ENCODE data around the gene ACTN4.

DNA sequence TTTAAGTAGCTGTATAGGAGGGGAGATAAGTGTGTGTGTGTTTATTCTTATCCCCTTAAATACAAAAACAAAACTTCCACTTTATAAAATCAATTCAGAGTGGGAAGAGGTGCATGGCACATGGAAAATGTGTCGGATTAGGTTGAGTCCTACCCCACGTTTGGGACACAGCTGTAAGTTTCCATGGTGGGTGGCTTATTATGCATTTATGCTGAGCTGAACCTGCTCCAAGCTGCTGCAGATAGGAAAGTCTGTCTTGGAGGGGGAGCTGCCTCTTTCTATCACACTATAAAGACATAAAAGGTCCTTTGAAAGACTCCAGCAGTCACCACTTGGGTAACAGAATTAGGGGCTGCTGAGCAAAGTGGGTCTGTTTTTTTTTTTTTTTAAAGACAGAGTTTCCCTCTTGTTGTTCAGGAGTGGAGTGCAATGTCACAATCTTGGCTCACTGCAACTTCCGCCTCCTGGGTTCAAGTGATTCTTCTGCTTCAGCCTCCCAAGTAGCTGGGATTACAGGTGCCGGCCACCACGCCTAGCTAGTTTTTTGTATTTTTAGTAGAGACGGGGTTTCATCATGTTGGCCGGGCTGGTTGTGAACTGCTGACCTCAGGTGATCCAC, 15.2 kb downstream of the ACTN4 start:
- TF ChIP-seq, protein P1, sequence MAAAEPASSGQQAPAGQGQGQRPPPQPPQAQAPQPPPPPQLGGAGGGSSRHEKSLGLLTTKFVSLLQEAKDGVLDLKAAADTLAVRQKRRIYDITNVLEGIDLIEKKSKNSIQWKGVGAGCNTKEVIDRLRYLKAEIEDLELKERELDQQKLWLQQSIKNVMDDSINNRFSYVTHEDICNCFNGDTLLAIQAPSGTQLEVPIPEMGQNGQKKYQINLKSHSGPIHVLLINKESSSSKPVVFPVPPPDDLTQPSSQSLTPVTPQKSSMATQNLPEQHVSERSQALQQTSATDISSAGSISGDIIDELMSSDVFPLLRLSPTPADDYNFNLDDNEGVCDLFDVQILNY (CRISPR knock-in tag; IDR thresholded peaks at IDR 0.05): no peak
- TF ChIP-seq ZBTB21 (CRISPR knock-in tag; IDR thresholded peaks at IDR 0.05; ENCODE audit: borderline replicate concordance): no peak
- TF ChIP-seq, protein P2, sequence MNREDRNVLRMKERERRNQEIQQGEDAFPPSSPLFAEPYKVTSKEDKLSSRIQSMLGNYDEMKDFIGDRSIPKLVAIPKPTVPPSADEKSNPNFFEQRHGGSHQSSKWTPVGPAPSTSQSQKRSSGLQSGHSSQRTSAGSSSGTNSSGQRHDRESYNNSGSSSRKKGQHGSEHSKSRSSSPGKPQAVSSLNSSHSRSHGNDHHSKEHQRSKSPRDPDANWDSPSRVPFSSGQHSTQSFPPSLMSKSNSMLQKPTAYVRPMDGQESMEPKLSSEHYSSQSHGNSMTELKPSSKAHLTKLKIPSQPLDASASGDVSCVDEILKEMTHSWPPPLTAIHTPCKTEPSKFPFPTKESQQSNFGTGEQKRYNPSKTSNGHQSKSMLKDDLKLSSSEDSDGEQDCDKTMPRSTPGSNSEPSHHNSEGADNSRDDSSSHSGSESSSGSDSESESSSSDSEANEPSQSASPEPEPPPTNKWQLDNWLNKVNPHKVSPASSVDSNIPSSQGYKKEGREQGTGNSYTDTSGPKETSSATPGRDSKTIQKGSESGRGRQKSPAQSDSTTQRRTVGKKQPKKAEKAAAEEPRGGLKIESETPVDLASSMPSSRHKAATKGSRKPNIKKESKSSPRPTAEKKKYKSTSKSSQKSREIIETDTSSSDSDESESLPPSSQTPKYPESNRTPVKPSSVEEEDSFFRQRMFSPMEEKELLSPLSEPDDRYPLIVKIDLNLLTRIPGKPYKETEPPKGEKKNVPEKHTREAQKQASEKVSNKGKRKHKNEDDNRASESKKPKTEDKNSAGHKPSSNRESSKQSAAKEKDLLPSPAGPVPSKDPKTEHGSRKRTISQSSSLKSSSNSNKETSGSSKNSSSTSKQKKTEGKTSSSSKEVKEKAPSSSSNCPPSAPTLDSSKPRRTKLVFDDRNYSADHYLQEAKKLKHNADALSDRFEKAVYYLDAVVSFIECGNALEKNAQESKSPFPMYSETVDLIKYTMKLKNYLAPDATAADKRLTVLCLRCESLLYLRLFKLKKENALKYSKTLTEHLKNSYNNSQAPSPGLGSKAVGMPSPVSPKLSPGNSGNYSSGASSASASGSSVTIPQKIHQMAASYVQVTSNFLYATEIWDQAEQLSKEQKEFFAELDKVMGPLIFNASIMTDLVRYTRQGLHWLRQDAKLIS (CRISPR knock-in tag; IDR thresholded peaks at IDR 0.05; ENCODE audit: borderline replicate concordance): no peak
- TF ChIP-seq GABPB1 (CRISPR knock-in tag; IDR thresholded peaks at IDR 0.05): no peak
- TF ChIP-seq, protein P3, sequence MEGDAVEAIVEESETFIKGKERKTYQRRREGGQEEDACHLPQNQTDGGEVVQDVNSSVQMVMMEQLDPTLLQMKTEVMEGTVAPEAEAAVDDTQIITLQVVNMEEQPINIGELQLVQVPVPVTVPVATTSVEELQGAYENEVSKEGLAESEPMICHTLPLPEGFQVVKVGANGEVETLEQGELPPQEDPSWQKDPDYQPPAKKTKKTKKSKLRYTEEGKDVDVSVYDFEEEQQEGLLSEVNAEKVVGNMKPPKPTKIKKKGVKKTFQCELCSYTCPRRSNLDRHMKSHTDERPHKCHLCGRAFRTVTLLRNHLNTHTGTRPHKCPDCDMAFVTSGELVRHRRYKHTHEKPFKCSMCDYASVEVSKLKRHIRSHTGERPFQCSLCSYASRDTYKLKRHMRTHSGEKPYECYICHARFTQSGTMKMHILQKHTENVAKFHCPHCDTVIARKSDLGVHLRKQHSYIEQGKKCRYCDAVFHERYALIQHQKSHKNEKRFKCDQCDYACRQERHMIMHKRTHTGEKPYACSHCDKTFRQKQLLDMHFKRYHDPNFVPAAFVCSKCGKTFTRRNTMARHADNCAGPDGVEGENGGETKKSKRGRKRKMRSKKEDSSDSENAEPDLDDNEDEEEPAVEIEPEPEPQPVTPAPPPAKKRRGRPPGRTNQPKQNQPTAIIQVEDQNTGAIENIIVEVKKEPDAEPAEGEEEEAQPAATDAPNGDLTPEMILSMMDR (IDR thresholded peaks at IDR 0.05): no peak
- TF ChIP-seq, protein P4, sequence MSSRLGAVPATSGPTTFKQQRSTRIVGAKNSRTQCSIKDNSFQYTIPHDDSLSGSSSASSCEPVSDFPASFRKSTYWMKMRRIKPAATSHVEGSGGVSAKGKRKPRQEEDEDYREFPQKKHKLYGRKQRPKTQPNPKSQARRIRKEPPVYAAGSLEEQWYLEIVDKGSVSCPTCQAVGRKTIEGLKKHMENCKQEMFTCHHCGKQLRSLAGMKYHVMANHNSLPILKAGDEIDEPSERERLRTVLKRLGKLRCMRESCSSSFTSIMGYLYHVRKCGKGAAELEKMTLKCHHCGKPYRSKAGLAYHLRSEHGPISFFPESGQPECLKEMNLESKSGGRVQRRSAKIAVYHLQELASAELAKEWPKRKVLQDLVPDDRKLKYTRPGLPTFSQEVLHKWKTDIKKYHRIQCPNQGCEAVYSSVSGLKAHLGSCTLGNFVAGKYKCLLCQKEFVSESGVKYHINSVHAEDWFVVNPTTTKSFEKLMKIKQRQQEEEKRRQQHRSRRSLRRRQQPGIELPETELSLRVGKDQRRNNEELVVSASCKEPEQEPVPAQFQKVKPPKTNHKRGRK (CRISPR knock-in tag; IDR thresholded peaks at IDR 0.05; ENCODE audit: borderline replicate concordance): no peak
- no peak for TF ChIP-seq TCF7 (CRISPR knock-in tag; IDR thresholded peaks at IDR 0.05; ENCODE audit: low read depth)
- TF ChIP-seq AR (CRISPR knock-in tag; IDR thresholded peaks at IDR 0.05): no peak
- TF ChIP-seq, protein P5, sequence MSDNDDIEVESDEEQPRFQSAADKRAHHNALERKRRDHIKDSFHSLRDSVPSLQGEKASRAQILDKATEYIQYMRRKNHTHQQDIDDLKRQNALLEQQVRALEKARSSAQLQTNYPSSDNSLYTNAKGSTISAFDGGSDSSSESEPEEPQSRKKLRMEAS (CRISPR knock-in tag; IDR thresholded peaks at IDR 0.05): no peak
